GM23338 (cell line): Measurements from ENCODE around the gene MCC. TPM values are rescaled to one million over a fixed set of nuclear protein-coding genes. Genes with fewer than 3 reads are reported as not detected.

Experiments
- ATAC-seq: fragments of 200-7000 bp; cut with Tn5 transposase; 3 replicates; pipeline ENCODE4 v1.9.1; 2020
- DNase-seq: peaks from one replicate; pipeline ENCODE4 v3.0.0-alpha.2; 2015; ENCODE audit warnings: low spot score
- H2AFZ ChIP-seq: fragments of 200-600 bp; sonication (generic); 2 replicates; pipeline ENCODE4 v1.8.0; 2016; ENCODE audit warnings: antibody characterized with exemption, mild to moderate bottlenecking, moderate library complexity
- H3F3A ChIP-seq: fragments of 200-600 bp; sonication (generic); replicated peaks from 2 replicates; pipeline ENCODE4 v1.8.0; 2017; ENCODE audit warnings: antibody characterized with exemption, mixed run types, low read depth
- H3K27ac ChIP-seq: fragments of 200-600 bp; sonication (generic); 2 replicates; pipeline ENCODE4 v1.6.1; 2016; ENCODE audit warnings: low read depth
- H3K27me3 ChIP-seq: fragments of 200-600 bp; sonication (generic); 2 replicates; pipeline ENCODE4 v1.8.0; 2016; ENCODE audit warnings: mild to moderate bottlenecking, mixed run types, moderate library complexity; ENCODE audit not compliant: insufficient read depth
- H3K36me3 ChIP-seq: fragments of 200-600 bp; sonication (generic); 2 replicates; pipeline ENCODE4 v1.8.0; 2016; ENCODE audit warnings: mild to moderate bottlenecking; ENCODE audit not compliant: insufficient read depth
- H3K4me1 ChIP-seq: fragments of 200-600 bp; sonication (generic); 2 replicates; pipeline ENCODE4 v1.8.0; 2016; ENCODE audit warnings: mild to moderate bottlenecking, moderate library complexity; ENCODE audit not compliant: insufficient read depth
- H3K4me2 ChIP-seq: fragments of 200-600 bp; sonication (generic); 2 replicates; pipeline ENCODE4 v1.7.1; 2017; ENCODE audit warnings: mixed run types
- H3K4me3 ChIP-seq: fragments of 200-600 bp; sonication (generic); 2 replicates; pipeline ENCODE4 v1.6.1; 2016; ENCODE audit warnings: mixed run types
- H3K79me2 ChIP-seq: fragments of 200-600 bp; sonication (generic); replicated peaks from 2 replicates; pipeline ENCODE4 v1.8.0; 2017; ENCODE audit warnings: mild to moderate bottlenecking; ENCODE audit not compliant: insufficient read depth
- H3K9me2 ChIP-seq: fragments of 200-600 bp; sonication (generic); 2 replicates; pipeline ENCODE4 v1.8.0; 2017; ENCODE audit not compliant: insufficient read depth
- H4K20me1 ChIP-seq: fragments of 200-600 bp; sonication (generic); replicated peaks from 2 replicates; pipeline ENCODE4 v1.8.0; 2017; ENCODE audit warnings: mild to moderate bottlenecking; ENCODE audit not compliant: insufficient read depth
- H3K27ac Mint-ChIP-seq: 2 replicates; pipeline ENCODE4 v1.8.0; 2020; ENCODE audit warnings: inconsistent platforms, mild to moderate bottlenecking, moderate library complexity, mixed read lengths
- H3K27me3 Mint-ChIP-seq: 3 replicates; pipeline ENCODE4 v1.8.0; 2022; ENCODE audit warnings: low read depth, mild to moderate bottlenecking, moderate library complexity, mixed read lengths, inconsistent platforms; ENCODE audit not compliant: insufficient read depth, poor library complexity
- H3K36me3 Mint-ChIP-seq: 3 replicates; pipeline ENCODE4 v1.8.0; 2021; ENCODE audit warnings: low read depth, mild to moderate bottlenecking, inconsistent platforms, moderate library complexity, mixed read lengths
- H3K4me1 Mint-ChIP-seq: 3 replicates; pipeline ENCODE4 v1.8.0; 2020; ENCODE audit warnings: mild to moderate bottlenecking, inconsistent platforms, mixed read lengths
- H3K4me3 Mint-ChIP-seq: 3 replicates; pipeline ENCODE4 v1.8.0; 2021; ENCODE audit warnings: moderate library complexity, mild to moderate bottlenecking, inconsistent platforms, mixed read lengths
- H3K9me3 Mint-ChIP-seq: 3 replicates; pipeline ENCODE4 v1.8.0; 2020; ENCODE audit warnings: moderate library complexity, mild to moderate bottlenecking, inconsistent platforms, mixed read lengths
- CTCF ChIP-seq, 2 experiments: fragments of 200-600 bp in 1 of 2; sonication (generic) in 1 of 2; conservative IDR thresholded peaks; 2 replicates each; pipeline versions ENCODE4 v1.5.1 to v1.6.1; 2016 to 2017; ENCODE audit warnings: antibody characterized with exemption in 2 of 2, low read depth in 2 of 2, mild to moderate bottlenecking in 2 of 2, moderate library complexity in 1 of 2
- ETS1 ChIP-seq: IDR thresholded peaks from 2 replicates; pipeline ENCODE4 v1.6.1; 2016; ENCODE audit warnings: antibody characterized with exemption
- EZH2phosphoT487 ChIP-seq: fragments of 200-600 bp; sonication (generic); IDR thresholded peaks from one replicate; pipeline ENCODE4 v1.8.1; 2018; ENCODE audit warnings: antibody characterized with exemption; ENCODE audit not compliant: unreplicated experiment
- JUNB ChIP-seq: IDR thresholded peaks from one replicate; pipeline ENCODE4 v1.6.1; 2016; ENCODE audit warnings: antibody characterized with exemption; ENCODE audit not compliant: unreplicated experiment
- NANOG ChIP-seq: IDR thresholded peaks from 2 replicates; pipeline ENCODE4 v1.6.1; 2016; ENCODE audit warnings: antibody characterized with exemption, borderline replicate concordance
- POLR2AphosphoS5 ChIP-seq: IDR thresholded peaks from 2 replicates; pipeline ENCODE4 v1.6.1; 2016; ENCODE audit warnings: antibody characterized with exemption, low read depth
- STAT1 ChIP-seq: IDR thresholded peaks from one replicate; pipeline ENCODE4 v1.6.1; 2016; ENCODE audit warnings: antibody characterized with exemption; ENCODE audit not compliant: unreplicated experiment
- ZNF114 ChIP-seq: fragments of 250-450 bp; sonication (Bioruptor Pico); IDR thresholded peaks from 2 replicates; pipeline ENCODE4 v1.5.0; 2020; ENCODE audit warnings: mild to moderate bottlenecking, moderate library complexity
- ZNF331 ChIP-seq: fragments of 250-450 bp; sonication (Bioruptor Pico); IDR thresholded peaks from 2 replicates; pipeline ENCODE4 v1.5.0; 2020; ENCODE audit warnings: low read depth, mild to moderate bottlenecking, moderate library complexity
- polyA plus RNA-seq: library from polyadenylated mRNA; unstranded; fragments of >200 nt; fragmentation: Nextera tagmentation; extraction: Ambion mirVana; gene quantifications from 2 replicates; pipeline ENCODE4 v1.2.1, GENCODE V29; 2016
- total RNA-seq: library from RNA; depleted of rRNA; stranded (reverse); fragments of >200 nt; shearing (Covaris generic); gene quantifications from 2 replicates; pipeline ENCODE4 v1.2.3, GENCODE V29; 2014
- TF ChIP-seq, protein P1 (sequence below): fragments of 250-450 bp; sonication (Bioruptor Pico); IDR thresholded peaks from 2 replicates; pipeline ENCODE4 v1.5.0; 2020; ENCODE audit warnings: mild to moderate bottlenecking, moderate library complexity

Gene MCC
- total and polyA plus RNA-seq, 2 experiments from 2014 or later: 3.8 to 10.1 TPM

- TF ChIP-seq ETS1 (no peak), NANOG (no peak)
- no peak overlapping the region for H3K27ac ChIP-seq
- H4K20me1 ChIP-seq: no peaks in the 10 kb centered on the region
- no peak overlapping the region for H3K4me2 ChIP-seq
- no peaks in the 10 kb centered on the region for H3K36me3 ChIP-seq
- Mint-ChIP-seq H3K27ac (no peak overlapping the region), H3K27me3 (peaks cover 5% of the 10 kb centered on the region), H3K36me3 (no peaks in the 10 kb centered on the region), H3K9me3 (no peaks in the 10 kb centered on the region), H3K4me1 (peaks cover 58% of the 10 kb centered on the region), H3K4me3 (no peak overlapping the region)
- H3F3A ChIP-seq: no peaks in the 10 kb centered on the region
- H3K27me3 ChIP-seq: no peaks in the 10 kb centered on the region
- DNase-seq (no peak), ATAC-seq (no peak)
- no peaks in the 10 kb centered on the region for H3K79me2 ChIP-seq
- no peak overlapping the region for H3K4me3 ChIP-seq
- H3K9me2 ChIP-seq: no peaks in the 10 kb centered on the region
- no peak overlapping the region for H2AFZ ChIP-seq
- peaks cover 25% of the 10 kb centered on the region for H3K4me1 ChIP-seq
These were observed 326.4 kb downstream of the MCC start for GRCh38 chr5:113161806-113162205.

DNA sequence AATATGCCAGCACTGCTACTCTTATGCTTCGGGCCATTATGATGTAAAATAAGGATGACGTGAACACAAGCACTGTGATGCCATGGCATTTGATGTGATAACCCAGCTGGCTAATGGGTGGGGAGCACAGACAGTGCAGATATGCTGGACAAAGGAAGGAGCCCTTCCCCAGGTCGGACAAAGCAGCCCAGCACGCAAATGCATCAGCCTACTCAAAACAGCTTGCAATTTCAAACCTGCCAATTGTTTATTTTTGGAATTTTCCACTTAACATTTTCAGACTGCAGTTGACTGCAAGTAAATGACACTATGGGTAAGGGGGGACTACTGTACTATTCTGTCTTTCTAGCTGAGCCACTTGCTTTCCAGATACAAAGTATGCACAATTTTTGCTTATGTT lies 330.4 kb downstream of the MCC start:
- Mint-ChIP-seq H3K9me3 (no peaks in the 10 kb centered on the region), H3K27ac (no peak overlapping the region), H3K4me3 (no peak overlapping the region), H3K4me1 (peaks cover 32% of the 10 kb centered on the region), H3K27me3 (peaks cover 5% of the 10 kb centered on the region), H3K36me3 (no peaks in the 10 kb centered on the region)
- H3F3A ChIP-seq: no peaks in the 10 kb centered on the region
- no peaks in the 10 kb centered on the region for H3K27me3 ChIP-seq
- H3K27ac ChIP-seq: no peak overlapping the region
- no peak overlapping the region for H2AFZ ChIP-seq
- DNase-seq (no peak), ATAC-seq (no peak)
- H3K79me2 ChIP-seq: no peaks in the 10 kb centered on the region
- no peak overlapping the region for H3K4me3 ChIP-seq
- no peaks in the 10 kb centered on the region for H3K36me3 ChIP-seq
- H3K4me2 ChIP-seq: no peak overlapping the region
- no peaks in the 10 kb centered on the region for H3K9me2 ChIP-seq
- no peaks in the 10 kb centered on the region for H4K20me1 ChIP-seq
- peaks cover 17% of the 10 kb centered on the region for H3K4me1 ChIP-seq
- TF ChIP-seq EZH2phosphoT487 (no peak), CTCF (conservative IDR thresholded peaks at IDR 0.05; ENCODE audit: low read depth in 2 of 2) (no peak), ZNF114 (no peak), STAT1 (no peak), JUNB (no peak), ZNF331 (CRISPR knock-in tag) (no peak), ETS1 (no peak), POLR2AphosphoS5 (no peak)
- TF ChIP-seq, protein P1, sequence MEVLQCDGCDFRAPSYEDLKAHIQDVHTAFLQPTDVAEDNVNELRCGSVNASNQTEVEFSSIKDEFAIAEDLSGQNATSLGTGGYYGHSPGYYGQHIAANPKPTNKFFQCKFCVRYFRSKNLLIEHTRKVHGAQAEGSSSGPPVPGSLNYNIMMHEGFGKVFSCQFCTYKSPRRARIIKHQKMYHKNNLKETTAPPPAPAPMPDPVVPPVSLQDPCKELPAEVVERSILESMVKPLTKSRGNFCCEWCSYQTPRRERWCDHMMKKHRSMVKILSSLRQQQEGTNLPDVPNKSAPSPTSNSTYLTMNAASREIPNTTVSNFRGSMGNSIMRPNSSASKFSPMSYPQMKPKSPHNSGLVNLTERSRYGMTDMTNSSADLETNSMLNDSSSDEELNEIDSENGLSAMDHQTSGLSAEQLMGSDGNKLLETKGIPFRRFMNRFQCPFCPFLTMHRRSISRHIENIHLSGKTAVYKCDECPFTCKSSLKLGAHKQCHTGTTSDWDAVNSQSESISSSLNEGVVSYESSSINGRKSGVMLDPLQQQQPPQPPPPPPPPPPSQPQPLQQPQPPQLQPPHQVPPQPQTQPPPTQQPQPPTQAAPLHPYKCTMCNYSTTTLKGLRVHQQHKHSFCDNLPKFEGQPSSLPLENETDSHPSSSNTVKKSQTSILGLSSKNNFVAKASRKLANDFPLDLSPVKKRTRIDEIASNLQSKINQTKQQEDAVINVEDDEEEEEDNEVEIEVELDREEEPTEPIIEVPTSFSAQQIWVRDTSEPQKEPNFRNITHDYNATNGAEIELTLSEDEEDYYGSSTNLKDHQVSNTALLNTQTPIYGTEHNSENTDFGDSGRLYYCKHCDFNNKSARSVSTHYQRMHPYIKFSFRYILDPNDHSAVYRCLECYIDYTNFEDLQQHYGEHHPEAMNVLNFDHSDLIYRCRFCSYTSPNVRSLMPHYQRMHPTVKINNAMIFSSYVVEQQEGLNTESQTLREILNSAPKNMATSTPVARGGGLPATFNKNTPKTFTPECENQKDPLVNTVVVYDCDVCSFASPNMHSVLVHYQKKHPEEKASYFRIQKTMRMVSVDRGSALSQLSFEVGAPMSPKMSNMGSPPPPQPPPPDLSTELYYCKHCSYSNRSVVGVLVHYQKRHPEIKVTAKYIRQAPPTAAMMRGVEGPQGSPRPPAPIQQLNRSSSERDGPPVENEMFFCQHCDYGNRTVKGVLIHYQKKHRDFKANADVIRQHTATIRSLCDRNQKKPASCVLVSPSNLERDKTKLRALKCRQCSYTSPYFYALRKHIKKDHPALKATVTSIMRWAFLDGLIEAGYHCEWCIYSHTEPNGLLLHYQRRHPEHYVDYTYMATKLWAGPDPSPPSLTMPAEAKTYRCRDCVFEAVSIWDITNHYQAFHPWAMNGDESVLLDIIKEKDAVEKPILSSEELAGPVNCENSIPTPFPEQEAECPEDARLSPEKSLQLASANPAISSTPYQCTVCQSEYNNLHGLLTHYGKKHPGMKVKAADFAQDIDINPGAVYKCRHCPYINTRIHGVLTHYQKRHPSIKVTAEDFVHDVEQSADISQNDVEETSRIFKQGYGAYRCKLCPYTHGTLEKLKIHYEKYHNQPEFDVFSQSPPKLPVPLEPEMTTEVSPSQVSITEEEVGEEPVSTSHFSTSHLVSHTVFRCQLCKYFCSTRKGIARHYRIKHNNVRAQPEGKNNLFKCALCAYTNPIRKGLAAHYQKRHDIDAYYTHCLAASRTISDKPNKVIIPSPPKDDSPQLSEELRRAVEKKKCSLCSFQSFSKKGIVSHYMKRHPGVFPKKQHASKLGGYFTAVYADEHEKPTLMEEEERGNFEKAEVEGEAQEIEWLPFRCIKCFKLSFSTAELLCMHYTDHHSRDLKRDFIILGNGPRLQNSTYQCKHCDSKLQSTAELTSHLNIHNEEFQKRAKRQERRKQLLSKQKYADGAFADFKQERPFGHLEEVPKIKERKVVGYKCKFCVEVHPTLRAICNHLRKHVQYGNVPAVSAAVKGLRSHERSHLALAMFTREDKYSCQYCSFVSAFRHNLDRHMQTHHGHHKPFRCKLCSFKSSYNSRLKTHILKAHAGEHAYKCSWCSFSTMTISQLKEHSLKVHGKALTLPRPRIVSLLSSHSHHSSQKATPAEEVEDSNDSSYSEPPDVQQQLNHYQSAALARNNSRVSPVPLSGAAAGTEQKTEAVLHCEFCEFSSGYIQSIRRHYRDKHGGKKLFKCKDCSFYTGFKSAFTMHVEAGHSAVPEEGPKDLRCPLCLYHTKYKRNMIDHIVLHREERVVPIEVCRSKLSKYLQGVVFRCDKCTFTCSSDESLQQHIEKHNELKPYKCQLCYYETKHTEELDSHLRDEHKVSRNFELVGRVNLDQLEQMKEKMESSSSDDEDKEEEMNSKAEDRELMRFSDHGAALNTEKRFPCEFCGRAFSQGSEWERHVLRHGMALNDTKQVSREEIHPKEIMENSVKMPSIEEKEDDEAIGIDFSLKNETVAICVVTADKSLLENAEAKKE: no peak
